ENCODE data around the gene CEP43. TPM values are rescaled to one million over a fixed set of nuclear protein-coding genes. Genes with fewer than 3 reads are reported as not detected.

CEP43 gene
- total RNA-seq, 5 donors from 2014 or later (not counting 1 experiment from before 2014, with no cell fraction given), result 12.3 to 15.9 (median 14.8) TPM

DNA sequence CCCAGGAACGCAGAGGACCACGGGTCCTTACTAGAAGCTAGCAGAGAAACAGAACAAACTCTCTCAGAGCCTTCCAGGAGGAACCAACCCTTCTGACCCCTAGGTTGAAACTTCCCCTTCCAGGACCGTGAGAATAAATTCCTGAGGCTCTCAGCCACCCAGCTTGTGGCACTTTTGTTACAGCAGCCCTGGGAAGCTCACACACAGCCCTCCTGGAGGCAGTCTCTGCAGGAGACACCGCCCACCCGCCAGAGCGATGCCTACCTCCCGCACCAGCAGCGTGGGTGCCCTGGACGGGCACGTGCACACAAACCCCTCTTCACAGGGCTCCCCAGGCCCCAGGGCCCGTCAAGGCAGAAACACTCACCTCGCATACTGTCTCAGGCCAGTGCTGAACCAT is 47.1 kb upstream of the CEP43 start:
- CTCF ChIA-PET, result interaction anchor here (1.2 to 1.7 kb wide), 3 partner anchors 11 to 45 kb away, joined by 3 to 8 read pairs (median 4); no protein-coding TSS in a partner anchor
- H3K36me3 Mint-ChIP-seq, result peaks cover 39% of the 10 kb centered on the region
- H3K36me3 ChIP-seq (ENCODE audit: control insufficient read depth in 2 of 2, extremely low read depth in 1 of 2, insufficient read depth in 1 of 2, low read length in 1 of 2), result peaks cover 4 to 31% of the 10 kb centered on the region in 2 donors
- no peaks in the 10 kb centered on the region for H3K9me3 Mint-ChIP-seq
- no peaks in the 10 kb centered on the region for H3K9me3 ChIP-seq
- H3K4me1 ChIP-seq (ENCODE audit: control insufficient read depth in 1 of 2, extremely low read depth in 1 of 2, insufficient read depth in 2 of 2, low read length in 2 of 2), result peaks cover 34 to 78% of the 10 kb centered on the region in 2 experiments
- H3K4me3 ChIP-seq (ENCODE audit: control insufficient read depth in 1 of 2, extremely low read depth in 1 of 2, low read length in 1 of 2), result no peak overlapping the region
- H3K27ac ChIP-seq (ENCODE audit: low read length), result peak overlapping the region; percentile 96
- POLR2A ChIA-PET, result interaction anchor here in 1 of 2 donors (0.6 kb wide), 1 partner anchor 172 kb away, joined by 3 read pairs; no protein-coding TSS in a partner anchor
- peak overlapping the region; percentile 93 to 98 for H3K27ac Mint-ChIP-seq
- DNase-seq (peak in 3 of 35 experiments; percentile 14 to 28 (median 26)), ATAC-seq (replicated peaks in 1 of 4) (no peak)
- 47% methylated on average over 10 of the region's 12 CpGs for WGBS (ENCODE audit: insufficient coverage)
- H3K27me3 Mint-ChIP-seq, result no peaks in the 10 kb centered on the region
- H3K27me3 ChIP-seq (replicated peaks in 1 of 2; ENCODE audit: control insufficient read depth in 2 of 2, extremely low read depth in 1 of 2, insufficient read depth in 2 of 2, low read length in 1 of 2), result no peaks in the 10 kb centered on the region
- H3K4me1 Mint-ChIP-seq, result peaks cover 59 to 73% (median 60%) of the 10 kb centered on the region in 3 donors
- peak overlapping the region; percentile 92 for H3K4me3 Mint-ChIP-seq

DNA sequence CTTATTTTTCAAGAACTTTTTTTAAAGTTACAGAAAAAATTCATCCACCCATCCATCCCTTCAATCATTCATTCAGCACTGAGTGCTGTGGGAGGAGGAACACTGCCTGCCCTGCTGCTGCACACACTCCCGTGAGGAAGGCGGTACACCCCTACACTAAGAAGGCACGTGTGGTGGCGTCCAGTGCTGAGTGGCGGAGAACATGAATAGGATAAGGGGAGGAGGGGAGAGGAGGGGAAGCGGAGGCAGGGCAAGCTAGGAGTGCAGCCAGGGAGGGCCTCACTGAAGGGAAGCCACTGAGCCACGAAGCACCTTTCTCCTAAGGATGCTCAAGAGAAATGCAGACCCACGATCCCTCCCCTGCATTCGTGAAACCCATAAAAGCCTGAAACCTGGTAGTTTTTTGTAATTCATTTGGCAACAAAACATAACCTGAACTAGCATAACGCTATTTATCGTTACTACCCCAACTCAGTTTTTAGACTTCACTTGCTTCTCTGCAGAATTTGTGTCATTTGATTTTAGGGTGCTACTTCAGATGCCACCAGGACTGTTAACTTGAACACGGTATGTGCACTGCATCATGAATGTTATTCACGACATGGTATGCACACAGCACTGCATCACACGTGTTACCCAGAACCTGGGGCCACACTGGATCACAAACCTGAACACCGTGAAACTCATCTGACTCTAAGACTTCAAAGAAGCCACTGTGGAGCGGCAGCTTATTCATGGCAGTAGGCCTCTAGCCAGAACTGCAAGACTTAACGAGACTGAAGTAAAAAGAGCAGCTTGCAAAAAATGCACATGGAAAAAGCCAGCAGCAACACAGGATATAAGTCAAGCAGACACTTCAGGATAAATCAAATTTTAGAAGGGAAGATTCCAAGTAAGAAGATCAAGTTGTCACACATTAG is 46.4 kb upstream of the CEP43 start:
- Histone ChIP-seq H3K9me3 (no peaks in the 10 kb centered on the region), H3K27ac (ENCODE audit: low read length) (peak overlapping the region; percentile 96), H3K27me3 (replicated peaks in 1 of 2; ENCODE audit: control insufficient read depth in 2 of 2, extremely low read depth in 1 of 2, insufficient read depth in 2 of 2, low read length in 1 of 2) (no peaks in the 10 kb centered on the region), H3K4me3 (ENCODE audit: control insufficient read depth in 1 of 2, extremely low read depth in 1 of 2, low read length in 1 of 2) (no peak overlapping the region), H3K36me3 (ENCODE audit: control insufficient read depth in 2 of 2, extremely low read depth in 1 of 2, insufficient read depth in 1 of 2, low read length in 1 of 2) (peaks cover 4 to 24% of the 10 kb centered on the region in 2 donors), H3K4me1 (ENCODE audit: control insufficient read depth in 1 of 2, extremely low read depth in 1 of 2, insufficient read depth in 2 of 2, low read length in 2 of 2) (peaks cover 41 to 83% of the 10 kb centered on the region in 2 experiments)
- Mint-ChIP-seq H3K27me3 (no peaks in the 10 kb centered on the region), H3K4me1 (peaks cover 63 to 73% (median 67%) of the 10 kb centered on the region in 3 donors), H3K27ac (peak overlapping the region; percentile 93 to 98), H3K36me3 (peaks cover 32% of the 10 kb centered on the region), H3K4me3 (peak overlapping the region; percentile 92), H3K9me3 (no peaks in the 10 kb centered on the region)
- DNase-seq, result peak in 20 of 35 experiments; percentile 18 to 57 (median 34)
- ChIA-PET CTCF (interaction anchor here (0.7 to 2.2 kb wide), 6 partner anchors 11 to 37 kb away, joined by 3 to 14 read pairs (median 4); no protein-coding TSS in a partner anchor), POLR2A (interaction anchor here in 1 of 2 donors (0.7 to 1.8 kb wide), 5 partner anchors 10 to 37 kb away, joined by 3 to 5 read pairs (median 4); no protein-coding TSS in a partner anchor)
- WGBS (ENCODE audit: insufficient coverage), result 37% methylated on average over 7 of the region's 17 CpGs
- ATAC-seq (replicated peaks in 1 of 4), result no peak

DNA sequence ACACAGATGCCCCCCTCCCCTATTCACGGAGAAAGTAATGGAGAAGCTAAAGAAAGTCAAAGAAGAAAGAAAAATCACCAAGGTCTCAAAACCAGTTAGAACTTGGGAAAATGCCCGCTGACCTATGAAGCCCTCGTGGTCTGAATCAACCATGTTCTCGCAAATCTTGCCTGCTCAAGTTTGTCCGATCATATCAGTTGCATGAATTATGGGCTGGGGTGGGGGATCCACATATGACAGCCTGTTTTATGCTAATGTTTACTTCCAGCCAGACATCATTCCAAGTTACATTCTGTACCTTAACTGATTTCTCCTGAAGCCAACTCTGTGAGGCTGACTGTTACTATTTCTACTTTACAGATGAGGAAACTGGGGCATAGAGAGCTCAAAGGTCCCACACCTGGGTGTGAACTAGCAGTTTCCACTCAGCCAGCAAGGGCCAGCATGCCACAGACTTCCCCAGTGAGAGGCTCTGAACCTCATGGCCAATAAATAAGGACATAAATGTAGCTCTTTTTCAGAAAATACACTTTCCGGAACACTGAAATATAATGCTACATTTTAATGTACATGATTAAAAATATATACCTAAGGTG is 45.0 kb upstream of the CEP43 start:
- Histone ChIP-seq H3K9me3 (no peaks in the 10 kb centered on the region), H3K27me3 (replicated peaks in 1 of 2; ENCODE audit: control insufficient read depth in 2 of 2, extremely low read depth in 1 of 2, insufficient read depth in 2 of 2, low read length in 1 of 2) (no peaks in the 10 kb centered on the region), H3K4me1 (ENCODE audit: control insufficient read depth in 1 of 2, extremely low read depth in 1 of 2, insufficient read depth in 2 of 2, low read length in 2 of 2) (peaks cover 51 to 91% of the 10 kb centered on the region in 2 experiments), H3K4me3 (ENCODE audit: control insufficient read depth in 1 of 2, extremely low read depth in 1 of 2, low read length in 1 of 2) (peak overlapping the region; percentile 86 to 92), H3K36me3 (ENCODE audit: control insufficient read depth in 2 of 2, extremely low read depth in 1 of 2, insufficient read depth in 1 of 2, low read length in 1 of 2) (peaks cover 4 to 14% of the 10 kb centered on the region in 2 donors), H3K27ac (ENCODE audit: low read length) (peak overlapping the region; percentile 96)
- CTCF ChIA-PET, result interaction anchor here (0.6 to 2.2 kb wide), 6 partner anchors 10 to 176 kb away, joined by 3 to 14 read pairs (median 4); no protein-coding TSS in a partner anchor
- peak overlapping the region; percentile 92 for H3K4me3 Mint-ChIP-seq
- POLR2A ChIA-PET, result interaction anchor here (0.5 to 1.8 kb wide), 5 partner anchors 15 to 39 kb away, joined by 3 to 8 read pairs (median 4); no protein-coding TSS in a partner anchor
- no peaks in the 10 kb centered on the region for H3K27me3 Mint-ChIP-seq
- WGBS (ENCODE audit: insufficient coverage), result 40% methylated on average over 1 of the region's 6 CpGs
- peaks cover 75 to 82% (median 81%) of the 10 kb centered on the region in 3 donors for H3K4me1 Mint-ChIP-seq
- DNase-seq, result no peak
- no peaks in the 10 kb centered on the region for H3K9me3 Mint-ChIP-seq
- H3K36me3 Mint-ChIP-seq, result peaks cover 28% of the 10 kb centered on the region
- peak overlapping the region; percentile 93 to 98 for H3K27ac Mint-ChIP-seq
- ATAC-seq (replicated peaks in 1 of 4), result no peak

DNA sequence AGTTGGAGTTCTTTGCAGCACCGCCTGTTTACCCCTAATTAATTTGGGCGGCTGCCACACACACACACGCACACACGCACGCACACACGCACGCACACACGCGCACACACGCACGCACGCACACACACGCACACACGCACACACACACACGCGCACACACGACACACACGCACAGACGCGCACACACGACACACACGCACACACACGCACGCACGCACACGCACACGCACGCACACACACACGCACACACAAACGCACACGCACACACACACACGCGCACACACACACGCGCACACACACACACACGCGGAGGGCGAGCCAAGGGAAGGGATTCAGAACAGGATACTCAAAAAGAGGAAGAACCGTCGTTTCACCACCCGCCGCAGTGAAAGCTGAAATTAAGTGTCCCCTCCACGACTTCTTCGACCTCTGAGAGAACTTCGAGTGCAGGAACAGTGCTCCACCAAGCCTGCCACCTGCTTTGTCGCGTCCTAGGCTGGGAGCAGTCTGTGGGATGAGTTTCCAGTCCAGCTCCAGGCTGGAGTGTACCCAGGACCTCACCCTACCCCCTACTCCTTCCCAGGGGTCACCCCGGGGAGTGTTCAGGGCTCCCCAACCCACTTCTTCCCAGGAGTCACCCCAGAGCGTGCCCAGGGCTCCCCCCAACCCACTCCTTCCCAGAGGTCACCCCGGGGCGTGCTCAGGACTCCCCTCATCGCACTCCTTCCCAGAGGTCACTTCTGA is 43.9 kb upstream of the CEP43 start:
- CTCF ChIA-PET, result interaction anchor here (1.2 to 1.6 kb wide), 3 partner anchors 20 to 33 kb away, joined by 3 to 5 read pairs (median 5); no protein-coding TSS in a partner anchor
- Mint-ChIP-seq H3K36me3 (peaks cover 24% of the 10 kb centered on the region), H3K27ac (peak overlapping the region; percentile 93 to 98), H3K4me1 (peaks cover 75 to 86% (median 83%) of the 10 kb centered on the region in 3 donors), H3K27me3 (no peaks in the 10 kb centered on the region), H3K9me3 (no peaks in the 10 kb centered on the region), H3K4me3 (peak overlapping the region; percentile 92)
- Histone ChIP-seq H3K4me3 (ENCODE audit: control insufficient read depth in 1 of 2, extremely low read depth in 1 of 2, low read length in 1 of 2) (peak overlapping the region; percentile 86 to 92), H3K27ac (ENCODE audit: low read length) (peak overlapping the region; percentile 96), H3K9me3 (no peaks in the 10 kb centered on the region), H3K4me1 (ENCODE audit: control insufficient read depth in 1 of 2, extremely low read depth in 1 of 2, insufficient read depth in 2 of 2, low read length in 2 of 2) (peaks cover 51 to 91% of the 10 kb centered on the region in 2 experiments), H3K27me3 (replicated peaks in 1 of 2; ENCODE audit: control insufficient read depth in 2 of 2, extremely low read depth in 1 of 2, insufficient read depth in 2 of 2, low read length in 1 of 2) (no peaks in the 10 kb centered on the region), H3K36me3 (ENCODE audit: control insufficient read depth in 2 of 2, extremely low read depth in 1 of 2, insufficient read depth in 1 of 2, low read length in 1 of 2) (peaks cover 4 to 13% of the 10 kb centered on the region in 2 donors)
- 3% methylated on average over 21 of the region's 52 CpGs for WGBS (ENCODE audit: insufficient coverage)
- ATAC-seq (replicated peaks in 1 of 4), result no peak
- POLR2A ChIA-PET, result interaction anchor here in 1 of 2 donors (1.0 to 1.5 kb wide), 2 partner anchors 12 to 44 kb away, joined by 4 read pairs; no protein-coding TSS in a partner anchor
- peak in 26 of 35 experiments; percentile 22 to 65 (median 38) for DNase-seq

DNA sequence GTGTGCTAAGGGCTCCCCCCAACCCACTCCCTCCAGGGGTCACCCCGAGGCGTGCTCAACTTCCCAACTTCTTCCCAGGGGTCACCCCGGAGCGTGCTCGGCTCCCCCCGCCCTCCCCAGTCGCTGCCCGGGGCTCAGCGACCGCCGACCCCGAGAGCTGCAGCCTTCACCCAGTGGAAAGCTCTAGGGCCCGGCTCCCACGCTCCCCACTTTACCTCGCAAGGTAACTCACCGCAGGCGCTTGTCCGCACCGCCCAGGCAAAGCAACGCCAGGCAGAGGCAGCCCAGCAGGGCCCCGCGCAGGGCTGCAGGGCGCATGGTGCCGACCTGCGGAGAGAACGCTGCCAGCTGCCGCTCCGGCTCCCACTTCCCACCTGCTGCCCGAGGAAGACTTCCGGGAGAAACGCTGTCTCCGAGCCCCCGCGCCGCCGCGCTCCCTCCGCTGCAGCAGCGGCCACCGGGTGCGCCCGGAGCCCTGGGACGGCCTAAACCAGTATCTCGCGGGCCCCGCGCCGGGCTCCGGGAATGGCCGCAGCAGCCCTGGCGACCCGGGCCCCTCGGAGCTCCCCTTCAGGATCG is 43.2 kb upstream of the CEP43 start:
- under 1% methylated on average over 50 of the region's 54 CpGs for WGBS (ENCODE audit: insufficient coverage)
- no peaks in the 10 kb centered on the region for H3K27me3 ChIP-seq (replicated peaks in 1 of 2; ENCODE audit: control insufficient read depth in 2 of 2, extremely low read depth in 1 of 2, insufficient read depth in 2 of 2, low read length in 1 of 2)
- ChIA-PET CTCF (interaction anchor here (0.9 to 1.6 kb wide), 5 partner anchors 14 to 34 kb away, joined by 3 to 10 read pairs (median 5); no protein-coding TSS in a partner anchor), POLR2A (interaction anchor here (0.6 to 1.5 kb wide), 9 partner anchors 7 to 74 kb away, joined by 3 to 5 read pairs (median 4); no protein-coding TSS in a partner anchor)
- DNase-seq, result peak in 3 of 35 experiments; percentile 23 to 32 (median 23)
- H3K9me3 ChIP-seq, result no peaks in the 10 kb centered on the region
- Mint-ChIP-seq H3K9me3 (no peaks in the 10 kb centered on the region), H3K4me3 (peak overlapping the region; percentile 92), H3K4me1 (peaks cover 74 to 84% (median 82%) of the 10 kb centered on the region in 3 donors), H3K27me3 (no peaks in the 10 kb centered on the region), H3K27ac (peak overlapping the region; percentile 93 to 99), H3K36me3 (peaks cover 17% of the 10 kb centered on the region)
- peak overlapping the region; percentile 96 for H3K27ac ChIP-seq (ENCODE audit: low read length)
- peak; percentile 34 to 37 (median 36) for ATAC-seq (replicated peaks in 1 of 4)
- H3K4me1 ChIP-seq (ENCODE audit: control insufficient read depth in 1 of 2, extremely low read depth in 1 of 2, insufficient read depth in 2 of 2, low read length in 2 of 2), result peaks cover 53 to 88% of the 10 kb centered on the region in 2 experiments
- peak overlapping the region; percentile 86 to 92 for H3K4me3 ChIP-seq (ENCODE audit: control insufficient read depth in 1 of 2, extremely low read depth in 1 of 2, low read length in 1 of 2)
- H3K36me3 ChIP-seq (ENCODE audit: control insufficient read depth in 2 of 2, extremely low read depth in 1 of 2, insufficient read depth in 1 of 2, low read length in 1 of 2), result peaks cover 4 to 8% of the 10 kb centered on the region in 2 donors
